Epithelial cell of esophagus (primary cell): ENCODE data around the gene TCP1.
"Not testable (repeated sequence)": the region's sequence is repeated elsewhere in the genome, so short reads cannot be mapped to it uniquely, and the experiment has no call there.

Source experiments
- DNase-seq: peaks from one replicate; pipeline ENCODE4 v3.0.0; 2010; ENCODE audit warnings: low read depth
- H3K4me3 ChIP-seq: 2 replicates; pipeline ENCODE4 v1.5.1; 2011; ENCODE audit warnings: mild to moderate bottlenecking, low read length, control low read depth
- CTCF ChIP-seq: IDR thresholded peaks from 2 replicates; pipeline ENCODE4 v1.5.1; 2011; ENCODE audit warnings: low read depth, mild to moderate bottlenecking, low read length, control low read depth, inconsistent platforms; ENCODE audit not compliant: insufficient read depth; ENCODE audit errors: missing control alignments

The TCP1 gene

GRCh38 chr6:159817951-159818739 lies 28.7 kb upstream of the TCP1 start:
- no peak for TF ChIP-seq CTCF
- H3K4me3 ChIP-seq: no peak overlapping the region
- DNase-seq: no peak

- not testable (repeated sequence) for DNase-seq, H3K4me3 ChIP-seq
Observed at GRCh38 chr6:159816775-159817174, 27.4 kb upstream of the TCP1 start.

GRCh38 chr6:159815410-159815809 lies 26.0 kb upstream of the TCP1 start:
- no peak for DNase-seq
- no peak for TF ChIP-seq CTCF
- no peak overlapping the region for H3K4me3 ChIP-seq

GRCh38 chr6:159813781-159814180 lies 24.4 kb upstream of the TCP1 start:
- no peak for DNase-seq
- H3K4me3 ChIP-seq: no peak overlapping the region
- no peak for TF ChIP-seq CTCF

- no peak overlapping the region for H3K4me3 ChIP-seq
- no peak for DNase-seq
- TF ChIP-seq CTCF: no peak
Observed at GRCh38 chr6:159809149-159809548, 19.7 kb upstream of the TCP1 start.

- no peak overlapping the region for H3K4me3 ChIP-seq
- DNase-seq: no peak
- no peak for TF ChIP-seq CTCF
Observed at GRCh38 chr6:159808647-159809046, 19.2 kb upstream of the TCP1 start.

- no peak overlapping the region for H3K4me3 ChIP-seq
- peak; percentile 89 for DNase-seq
- no peak for TF ChIP-seq CTCF
Observed at GRCh38 chr6:159807150-159807858, 17.9 kb upstream of the TCP1 start.
